ENCODE data around the gene EXTL2.

- no peak for TF ChIP-seq EZH2 (IDR thresholded peaks at IDR 0.05; ENCODE audit: low read depth)
- TF ChIP-seq CTCF (conservative IDR thresholded peaks at IDR 0.05) = no peak
Measured at GRCh38 chr1:100941098-100941527, 46.5 kb upstream of the EXTL2 start.
